GM18507 (cell line): ENCODE data around the gene HS3ST1.
"Not testable (repeated sequence)": the region's sequence is repeated elsewhere in the genome, so short reads cannot be mapped to it uniquely, and the experiment has no call there.

Experiments used
- DNase-seq: peaks from one replicate; pipeline ENCODE4 v3.0.0; 2011; ENCODE audit warnings: low read depth; ENCODE audit not compliant: insufficient read length; ENCODE audit errors: extremely low spot score
- FAIRE-seq: peaks from 2 replicates; lab custom pipeline; 2011; peaks lifted over from hg19 to GRCh38; lab: Jason Lieb, UNC

Gene HS3ST1

GRCh38 chr4:11409632-11410031, 19.1 kb downstream of the HS3ST1 start:
- DNase-seq (no peak), FAIRE-seq (no peak)

DNA sequence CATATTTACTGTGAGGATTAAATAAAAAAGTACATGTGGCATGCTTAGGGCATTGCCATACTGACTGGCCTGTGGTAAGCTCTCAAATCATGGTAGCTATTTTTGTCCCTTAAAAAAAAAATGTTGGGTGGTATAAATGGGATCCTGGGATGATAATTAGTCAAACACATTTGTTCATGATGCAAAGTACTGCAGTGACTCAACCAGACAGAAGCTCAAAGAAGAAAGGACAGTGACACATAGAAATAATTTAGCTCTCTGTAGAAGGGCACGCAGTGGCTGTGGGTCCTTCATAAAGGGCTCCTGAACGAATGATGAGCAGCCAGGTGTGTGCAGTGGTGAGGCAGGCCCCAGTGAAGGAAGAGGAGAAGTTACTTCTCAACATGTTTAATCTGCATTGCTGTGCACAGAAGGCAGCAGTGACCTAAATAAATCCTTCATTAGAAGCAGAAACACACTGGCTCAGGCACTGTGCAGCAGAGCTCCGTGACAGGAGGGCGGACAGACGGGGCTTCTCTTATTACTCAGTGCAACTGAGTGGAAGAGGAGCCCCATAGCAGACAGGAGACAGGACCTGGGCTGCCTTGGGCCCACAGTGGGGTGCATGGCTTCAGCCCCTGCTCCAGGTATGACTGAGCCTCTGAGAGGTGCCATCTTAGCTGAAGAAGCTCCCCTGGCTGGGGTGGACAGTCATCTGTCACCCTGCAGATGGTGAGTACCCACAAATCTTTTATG, 20.3 kb downstream of the HS3ST1 start:
- DNase-seq (no peak), FAIRE-seq (no peak)

GRCh38 chr4:11407551-11407950, 21.1 kb downstream of the HS3ST1 start:
- DNase-seq (no peak), FAIRE-seq (no peak)

GRCh38 chr4:11404431-11404830, 24.3 kb downstream of the HS3ST1 start:
- no peak for DNase-seq
- FAIRE-seq = no peak

GRCh38 chr4:11402192-11402591, 26.5 kb downstream of the HS3ST1 start:
- DNase-seq (no peak), FAIRE-seq (peak; percentile 26)

DNA sequence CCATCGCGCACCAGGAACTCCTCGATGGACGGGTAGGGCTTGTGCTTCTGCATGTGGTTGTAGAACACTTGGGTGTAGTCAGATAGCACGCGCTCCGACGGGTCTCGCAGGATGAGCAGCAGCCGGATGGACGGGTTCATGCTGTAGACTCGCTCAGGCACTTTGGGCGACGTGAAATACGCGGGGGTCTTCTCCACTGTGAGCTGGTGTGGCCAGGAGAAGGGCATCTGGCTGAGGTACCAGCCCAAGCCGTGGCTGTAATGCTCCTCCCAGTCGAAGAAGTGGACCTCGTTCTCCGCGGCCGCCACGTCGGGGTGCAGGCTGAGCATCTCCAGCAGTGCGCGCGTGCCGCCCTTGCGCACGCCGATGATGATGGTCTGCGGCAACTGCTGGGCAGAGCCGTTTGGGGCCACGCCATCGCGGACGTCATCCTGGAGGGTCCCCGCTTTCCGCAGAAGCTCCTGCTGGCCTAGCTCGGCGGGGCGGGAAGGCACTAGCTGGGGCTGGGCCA, 29.2 kb downstream of the HS3ST1 start:
- FAIRE-seq (no peak), DNase-seq (no peak)

GRCh38 chr4:11397819-11398610, 30.7 kb downstream of the HS3ST1 start:
- peak; percentile 65 for FAIRE-seq
- DNase-seq = no peak

DNA sequence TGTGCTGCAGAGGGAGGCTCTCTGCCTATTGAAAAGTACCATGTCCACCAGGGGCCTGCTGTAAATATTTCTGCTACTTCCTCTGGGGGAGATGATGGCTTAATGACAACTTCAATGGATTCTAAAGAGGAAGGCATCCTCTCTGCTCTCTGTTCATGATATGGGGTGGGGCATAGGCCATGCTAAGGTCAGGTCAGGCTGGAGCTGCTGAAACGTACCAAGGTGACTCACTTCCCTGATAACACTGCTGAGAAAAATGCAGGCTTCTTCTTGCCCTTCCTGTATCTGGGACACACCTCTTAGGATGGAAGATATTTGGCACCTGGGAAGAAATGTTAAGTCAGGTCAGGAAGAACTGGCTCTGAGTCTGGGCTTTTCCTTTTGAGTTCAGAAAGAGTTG, 31.5 kb downstream of the HS3ST1 start:
- FAIRE-seq (no peak), DNase-seq (no peak)

GRCh38 chr4:11393551-11393950, 35.1 kb downstream of the HS3ST1 start:
- FAIRE-seq = no peak
- no peak for DNase-seq

GRCh38 chr4:11384072-11384471, 44.6 kb downstream of the HS3ST1 start:
- not testable (repeated sequence) for DNase-seq, FAIRE-seq

- DNase-seq (no peak), FAIRE-seq (no peak)
Observed at GRCh38 chr4:11376571-11376970, 52.1 kb downstream of the HS3ST1 start.

DNA sequence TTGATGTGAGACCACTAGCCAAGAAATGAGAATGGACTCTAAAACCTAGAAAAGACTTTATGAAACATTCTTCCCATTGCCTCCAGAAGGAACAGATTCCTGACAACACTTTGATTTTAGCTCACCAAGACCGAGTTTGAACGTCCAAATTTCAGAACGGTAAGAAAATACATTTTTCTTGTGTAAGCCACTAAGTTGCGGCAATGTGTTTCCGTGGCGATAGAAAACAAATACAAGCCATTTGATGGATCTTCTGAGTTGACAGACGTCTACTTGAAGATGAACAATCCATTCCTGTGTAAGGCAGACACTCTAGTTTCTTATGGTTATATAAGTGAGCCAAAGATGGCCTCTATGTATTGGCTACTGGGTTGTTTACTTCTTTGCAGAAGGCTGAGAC, 52.5 kb downstream of the HS3ST1 start:
- no peak for DNase-seq
- no peak for FAIRE-seq

DNA sequence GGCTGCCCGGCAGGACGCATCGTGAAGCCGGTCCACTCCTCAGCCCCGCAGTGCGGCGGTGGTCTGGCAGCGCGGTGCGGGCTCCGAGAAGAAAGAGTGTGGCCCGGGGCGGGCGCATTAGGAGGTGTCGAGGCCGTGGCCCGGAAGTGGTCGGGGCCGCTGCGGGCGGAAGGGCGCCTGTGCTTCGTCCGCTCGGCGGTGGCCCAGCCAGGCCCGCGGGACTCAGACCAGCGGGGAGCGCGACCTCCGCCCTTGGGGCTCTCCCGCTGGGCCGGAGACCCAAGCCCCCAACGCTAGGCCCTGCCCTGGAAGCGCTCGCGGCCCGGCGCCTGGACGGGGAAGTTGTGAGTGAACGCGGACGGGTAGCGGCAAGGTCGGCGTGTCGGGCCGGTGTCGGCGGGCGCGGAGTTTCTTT, 60.0 kb downstream of the HS3ST1 start:
- FAIRE-seq = no peak
- no peak for DNase-seq

DNA sequence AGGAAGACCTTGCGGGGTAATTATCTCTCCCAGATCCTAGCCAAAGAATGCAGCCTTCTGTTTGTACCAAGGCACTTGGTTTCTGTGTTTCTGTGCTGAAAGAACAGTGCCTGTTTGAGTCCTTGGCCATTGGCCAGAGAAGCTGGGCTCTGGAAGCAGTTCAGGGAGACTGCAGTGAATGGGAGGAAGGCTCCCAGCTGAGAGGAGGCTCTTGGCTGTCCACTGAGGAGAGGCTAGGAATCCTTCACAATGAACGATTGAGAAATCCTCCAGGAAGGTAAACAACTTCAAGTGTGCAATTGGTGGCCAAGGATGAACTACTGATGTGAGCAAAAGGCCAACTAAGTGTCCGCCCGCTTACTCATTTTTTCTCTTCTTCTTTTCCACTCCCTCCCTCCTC, 61.3 kb downstream of the HS3ST1 start:
- no peak for DNase-seq
- FAIRE-seq = no peak

- DNase-seq (no peak), FAIRE-seq (no peak)
Observed at GRCh38 chr4:11366859-11367258, 61.8 kb downstream of the HS3ST1 start.

- DNase-seq = no peak
- FAIRE-seq = no peak
Observed at GRCh38 chr4:11365039-11365438, 63.7 kb downstream of the HS3ST1 start.

GRCh38 chr4:11359591-11359990, 69.1 kb downstream of the HS3ST1 start:
- FAIRE-seq (no peak), DNase-seq (no peak)

- DNase-seq (no peak), FAIRE-seq (no peak)
Observed at GRCh38 chr4:11355226-11355625, 73.5 kb downstream of the HS3ST1 start.

DNA sequence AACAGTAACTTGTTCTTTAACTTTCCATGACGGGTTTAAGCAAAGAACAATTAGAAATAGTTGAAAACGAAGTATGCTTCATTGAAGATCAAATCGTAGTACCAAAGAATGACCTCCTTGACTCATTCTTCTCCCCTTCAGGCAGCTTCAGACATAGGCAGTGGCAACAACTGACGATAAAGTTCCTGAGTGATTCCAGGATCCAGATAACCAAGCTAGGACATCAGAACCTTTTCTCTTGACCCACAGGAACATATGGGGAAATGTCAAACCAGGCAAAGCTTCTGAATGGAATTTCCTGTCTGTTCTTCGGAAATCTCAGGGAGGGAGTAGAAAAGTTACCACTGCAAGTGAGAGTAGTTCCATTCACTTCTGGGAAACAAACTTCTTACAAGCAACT, 74.2 kb downstream of the HS3ST1 start:
- no peak for DNase-seq
- no peak for FAIRE-seq

DNA sequence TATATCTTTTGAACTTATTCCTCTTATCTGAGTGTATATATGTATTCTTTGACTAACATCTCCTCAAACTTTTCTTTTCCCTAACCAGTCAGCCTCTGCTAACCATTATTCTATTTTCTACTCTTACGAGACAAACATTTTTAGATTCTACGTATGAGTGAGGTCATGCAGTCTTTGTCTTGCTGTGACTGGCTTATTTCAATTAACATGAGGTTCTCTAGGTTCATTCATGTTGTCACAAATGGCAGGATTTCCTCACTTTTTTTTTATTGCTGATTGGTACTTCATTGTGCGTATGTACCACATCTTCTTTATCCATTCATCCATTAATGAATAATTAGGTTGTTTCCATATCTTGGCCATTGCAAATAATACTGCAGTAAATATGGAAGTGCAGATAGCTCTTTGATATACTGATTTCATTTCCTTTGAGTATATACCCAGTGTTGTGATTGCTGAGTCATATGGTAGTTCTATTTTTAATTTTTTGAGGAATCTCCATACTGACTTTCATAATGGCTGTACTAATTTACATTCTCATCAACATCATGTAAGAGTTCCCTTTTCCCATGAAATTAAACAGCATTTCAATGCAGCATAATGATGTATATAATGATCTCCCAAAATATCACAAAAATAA, 80.1 kb downstream of the HS3ST1 start:
- FAIRE-seq (no peak), DNase-seq (no peak)
